Measurements from ENCODE around the gene ELF1. TPM values are rescaled to one million over a fixed set of nuclear protein-coding genes. Genes with fewer than 3 reads are reported as not detected.

ELF1 gene
- total and polyA plus RNA-seq, 10 of the 15 experiments (the other 5 are each of a cell fraction or from before 2014, with no cell fraction given): 43.3 to 97.6 (median 55.7) TPM

GRCh38 chr13:40986101-40986856, 32.8 kb downstream of the ELF1 start:
- Histone ChIP-seq H3K36me3 (ENCODE audit: control insufficient read depth in 2 of 2, insufficient read depth in 2 of 2, low read length in 1 of 2) (peaks cover 0 to 9% of the 10 kb centered on the region in 2 experiments; a peak in 1 of 4 replicates), H3K9me3 (replicated peaks; ENCODE audit: control insufficient read depth, insufficient read depth, low read length) (no peaks in the 10 kb centered on the region; the same call in 1 of the 3 replicates), H4K20me1 (ENCODE audit: control insufficient read depth, insufficient read depth) (no peaks in the 10 kb centered on the region), H3K27ac (ENCODE audit: control insufficient read depth, insufficient read depth) (peak overlapping the region; percentile 82), H2AFZ (ENCODE audit: control insufficient read depth, low read depth, low read length) (no peak overlapping the region), H3K27me3 (replicated peaks in 1 of 2; ENCODE audit: control insufficient read depth in 2 of 2, insufficient read depth in 2 of 2, low read length in 1 of 2) (no peaks in the 10 kb centered on the region), H3K4me1 (ENCODE audit: control insufficient read depth, insufficient read depth, low read length) (peaks cover 31% of the 10 kb centered on the region), H3K79me2 (ENCODE audit: control insufficient read depth, insufficient read depth, low read length) (peaks cover 99% of the 10 kb centered on the region), H3K9ac (ENCODE audit: control insufficient read depth, insufficient read depth, low read length) (peak overlapping the region; percentile 61), H3K4me3 (peak overlapping the region; percentile 69), H3K4me2 (ENCODE audit: control insufficient read depth, insufficient read depth) (peak overlapping the region; percentile 96)
- ATAC-seq (peak; percentile 18), DNase-seq (ENCODE audit: low read depth, low spot score) (no peak), FAIRE-seq (no peak)
- RAD21 ChIA-PET (ENCODE audit: unreplicated experiment): interaction anchor here (0.8 to 4.4 kb wide), 10 partner anchors 12 to 74 kb away, joined by 3 to 39 read pairs (median 10); partner anchors contain the start of genes ELF1 and WBP4
- CTCF ChIA-PET: interaction anchor here (0.9 to 13.8 kb wide), 11 partner anchors 10 to 75 kb away, joined by 3 to 160 read pairs (median 4); partner anchors contain the start of genes ELF1 and WBP4
- in situ Hi-C loops (cut with MboI) (no loop called here), intact Hi-C loops (cut with micrococcal nuclease; ENCODE audit: unreplicated experiment) (loop anchor here (10.0 kb wide), 1 partner anchor 1289 kb away; the partner anchor contains the start of gene AKAP11)
- POLR2A ChIA-PET: interaction anchor here (0.6 to 2.6 kb wide), 10 partner anchors 10 to 75 kb away, joined by 3 to 8 read pairs (median 4); no protein-coding TSS in a partner anchor
- WGBS (ENCODE audit: insufficient coverage, insufficient replicate concordance, low lambda C conversion rate, missing lambda C conversion rate): 26% methylated on average over 5 of the region's 5 CpGs
- TF ChIP-seq REST (IDR thresholded peaks at IDR 0.05; ENCODE audit: low read depth, low read length) (no peak), ASH2L (IDR thresholded peaks at IDR 0.05; ENCODE audit: borderline replicate concordance, low read depth) (0 out of 2 replicates have a peak, but pooled peaks have one; percentile 66)
- SMC1A ChIA-PET (ENCODE audit: uncharacterized antibody, unreplicated experiment): interaction anchor here (0.6 to 16.0 kb wide), 9 partner anchors 9 to 215 kb away, joined by 3 to 308 read pairs (median 16); partner anchors contain the start of gene ELF1
- no TSS peak for BruUV-seq (replicated peaks)
